VCaP (cell line): ENCODE measurements around the gene POGK.

Experiments
- H3K27ac ChIP-seq: fragments of 450-650 bp; 2 replicates; pipeline ENCODE4 v1.5.1; 2017
- TF ChIP-seq, protein P1 (sequence below): fragments of 450-650 bp; conservative IDR thresholded peaks from 2 replicates; pipeline ENCODE4 v1.5.1; 2017; ENCODE audit warnings: mild to moderate bottlenecking, moderate library complexity

The POGK gene, protein sequence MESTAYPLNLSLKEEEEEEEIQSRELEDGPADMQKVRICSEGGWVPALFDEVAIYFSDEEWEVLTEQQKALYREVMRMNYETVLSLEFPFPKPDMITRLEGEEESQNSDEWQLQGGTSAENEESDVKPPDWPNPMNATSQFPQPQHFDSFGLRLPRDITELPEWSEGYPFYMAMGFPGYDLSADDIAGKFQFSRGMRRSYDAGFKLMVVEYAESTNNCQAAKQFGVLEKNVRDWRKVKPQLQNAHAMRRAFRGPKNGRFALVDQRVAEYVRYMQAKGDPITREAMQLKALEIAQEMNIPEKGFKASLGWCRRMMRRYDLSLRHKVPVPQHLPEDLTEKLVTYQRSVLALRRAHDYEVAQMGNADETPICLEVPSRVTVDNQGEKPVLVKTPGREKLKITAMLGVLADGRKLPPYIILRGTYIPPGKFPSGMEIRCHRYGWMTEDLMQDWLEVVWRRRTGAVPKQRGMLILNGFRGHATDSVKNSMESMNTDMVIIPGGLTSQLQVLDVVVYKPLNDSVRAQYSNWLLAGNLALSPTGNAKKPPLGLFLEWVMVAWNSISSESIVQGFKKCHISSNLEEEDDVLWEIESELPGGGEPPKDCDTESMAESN

DNA sequence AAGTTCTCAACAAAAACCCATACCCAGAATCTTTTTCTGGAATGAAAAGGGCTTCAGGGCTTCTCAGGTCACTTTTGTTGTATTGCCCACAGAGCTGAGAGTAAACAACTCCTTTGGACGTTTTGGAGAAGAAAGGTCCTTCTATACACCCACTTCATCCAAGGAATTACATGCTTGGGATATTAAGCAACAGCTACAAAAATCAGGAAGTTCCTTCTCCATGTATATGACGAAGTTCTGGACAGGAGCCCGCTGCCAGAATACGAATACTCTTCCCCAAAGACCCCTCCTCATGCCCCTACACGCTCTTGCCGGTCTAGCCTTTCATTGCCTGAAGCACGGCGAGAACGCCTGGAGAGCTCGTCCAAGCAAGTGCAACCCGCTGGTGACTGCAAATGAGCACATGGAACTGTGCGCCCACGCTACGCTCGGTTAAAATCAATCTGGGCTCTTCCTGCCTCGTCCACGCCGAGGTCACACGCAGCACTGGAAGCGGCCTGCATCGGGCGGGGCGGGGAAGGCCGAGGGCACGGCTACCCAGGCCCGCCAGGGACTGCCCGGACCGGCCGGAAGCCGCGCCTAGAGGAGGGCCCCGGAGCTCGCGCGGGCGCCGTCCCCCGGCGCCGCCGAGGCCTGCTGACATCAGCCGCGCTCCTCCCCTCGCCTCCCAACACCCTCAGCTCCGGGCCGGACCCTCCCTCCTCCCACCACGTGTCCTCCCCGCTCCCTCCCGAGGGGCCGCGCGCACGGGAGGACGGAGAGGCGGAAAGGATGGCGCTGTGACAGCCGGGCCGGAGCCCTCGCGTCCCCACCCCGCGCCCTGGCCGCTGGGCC, at the start of gene POGK:
Gene POGK, plus strand, starts transcription at position 710 of the 834 bp plus-strand sequence. CDS start 1,482 bp downstream, outside the sequence.
- TF ChIP-seq, protein P1, sequence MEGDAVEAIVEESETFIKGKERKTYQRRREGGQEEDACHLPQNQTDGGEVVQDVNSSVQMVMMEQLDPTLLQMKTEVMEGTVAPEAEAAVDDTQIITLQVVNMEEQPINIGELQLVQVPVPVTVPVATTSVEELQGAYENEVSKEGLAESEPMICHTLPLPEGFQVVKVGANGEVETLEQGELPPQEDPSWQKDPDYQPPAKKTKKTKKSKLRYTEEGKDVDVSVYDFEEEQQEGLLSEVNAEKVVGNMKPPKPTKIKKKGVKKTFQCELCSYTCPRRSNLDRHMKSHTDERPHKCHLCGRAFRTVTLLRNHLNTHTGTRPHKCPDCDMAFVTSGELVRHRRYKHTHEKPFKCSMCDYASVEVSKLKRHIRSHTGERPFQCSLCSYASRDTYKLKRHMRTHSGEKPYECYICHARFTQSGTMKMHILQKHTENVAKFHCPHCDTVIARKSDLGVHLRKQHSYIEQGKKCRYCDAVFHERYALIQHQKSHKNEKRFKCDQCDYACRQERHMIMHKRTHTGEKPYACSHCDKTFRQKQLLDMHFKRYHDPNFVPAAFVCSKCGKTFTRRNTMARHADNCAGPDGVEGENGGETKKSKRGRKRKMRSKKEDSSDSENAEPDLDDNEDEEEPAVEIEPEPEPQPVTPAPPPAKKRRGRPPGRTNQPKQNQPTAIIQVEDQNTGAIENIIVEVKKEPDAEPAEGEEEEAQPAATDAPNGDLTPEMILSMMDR, result no peak
- peak within 1 kb of the TSS; percentile 88 for H3K27ac ChIP-seq

DNA sequence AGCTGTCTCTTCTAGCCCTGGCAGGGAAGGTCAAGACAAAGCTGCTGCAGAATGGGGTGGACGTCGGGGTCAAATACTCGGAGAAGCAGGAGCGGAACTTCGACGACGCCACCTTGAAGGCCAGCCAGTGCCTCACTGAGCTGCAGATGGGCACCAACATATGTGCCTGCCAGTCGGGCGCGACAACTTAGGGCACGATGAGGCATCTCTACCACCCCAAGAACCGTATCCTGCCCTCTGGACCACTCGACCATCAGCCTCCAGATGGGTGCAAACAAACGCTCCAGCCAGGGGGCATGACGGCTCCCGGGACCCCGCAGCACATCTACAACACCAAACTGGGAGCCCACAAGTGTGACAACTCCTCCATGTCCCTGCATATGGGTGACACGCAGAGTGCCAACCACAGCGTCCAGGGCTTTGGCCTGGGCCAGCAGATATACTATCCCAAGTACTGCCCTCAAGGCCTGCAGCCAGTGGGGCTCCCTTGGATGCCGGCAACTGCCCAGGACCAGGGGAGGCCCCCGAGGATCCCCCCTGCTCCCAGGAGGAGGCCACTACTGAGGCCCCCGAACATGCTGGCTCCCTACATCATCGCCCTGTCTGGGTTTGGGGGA, 42.5 kb upstream of the POGK start:
- H3K27ac ChIP-seq, result no peak overlapping the region
- TF ChIP-seq, protein P1, result no peak

DNA sequence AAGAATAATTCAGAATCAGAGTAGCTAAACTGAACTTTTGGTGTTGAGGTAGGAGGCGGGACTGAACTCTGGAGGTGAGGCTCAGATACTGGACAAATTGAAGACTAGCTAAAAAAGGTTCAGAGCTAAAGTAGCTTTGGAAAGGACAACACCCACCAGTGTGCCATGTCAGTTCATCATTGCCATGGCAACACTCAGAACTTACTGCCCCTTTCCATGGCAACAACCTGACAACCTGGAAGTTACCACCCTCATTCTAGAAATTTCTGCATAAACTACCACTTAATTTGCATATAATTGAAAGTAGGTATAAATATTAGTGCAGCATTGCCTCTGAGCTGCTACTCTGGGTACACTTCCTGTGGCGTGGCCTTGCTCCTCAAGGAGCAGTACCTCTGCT, 30.3 kb upstream of the POGK start:
- no peak overlapping the region for H3K27ac ChIP-seq
- TF ChIP-seq, protein P1, result no peak

DNA sequence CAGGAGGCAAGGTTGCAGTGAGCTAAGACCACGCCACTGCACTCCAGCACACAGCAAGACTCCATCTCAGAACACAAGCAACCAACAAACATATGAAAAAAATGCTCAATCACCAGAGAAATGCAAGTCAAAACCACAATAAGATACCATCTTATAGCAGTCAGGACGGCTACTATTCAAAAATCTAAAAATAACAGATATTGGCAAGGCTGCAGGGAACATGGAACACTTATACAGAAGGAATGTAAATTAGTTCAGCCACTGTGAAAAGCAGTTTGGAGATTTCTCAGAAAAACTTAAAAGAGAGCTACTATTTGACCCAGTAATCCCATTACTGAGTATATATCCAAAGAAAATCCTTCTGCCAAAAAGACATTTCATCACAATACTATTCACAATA, 27.6 kb upstream of the POGK start:
- TF ChIP-seq, protein P1, result no peak
- H3K27ac ChIP-seq, result no peak overlapping the region

DNA sequence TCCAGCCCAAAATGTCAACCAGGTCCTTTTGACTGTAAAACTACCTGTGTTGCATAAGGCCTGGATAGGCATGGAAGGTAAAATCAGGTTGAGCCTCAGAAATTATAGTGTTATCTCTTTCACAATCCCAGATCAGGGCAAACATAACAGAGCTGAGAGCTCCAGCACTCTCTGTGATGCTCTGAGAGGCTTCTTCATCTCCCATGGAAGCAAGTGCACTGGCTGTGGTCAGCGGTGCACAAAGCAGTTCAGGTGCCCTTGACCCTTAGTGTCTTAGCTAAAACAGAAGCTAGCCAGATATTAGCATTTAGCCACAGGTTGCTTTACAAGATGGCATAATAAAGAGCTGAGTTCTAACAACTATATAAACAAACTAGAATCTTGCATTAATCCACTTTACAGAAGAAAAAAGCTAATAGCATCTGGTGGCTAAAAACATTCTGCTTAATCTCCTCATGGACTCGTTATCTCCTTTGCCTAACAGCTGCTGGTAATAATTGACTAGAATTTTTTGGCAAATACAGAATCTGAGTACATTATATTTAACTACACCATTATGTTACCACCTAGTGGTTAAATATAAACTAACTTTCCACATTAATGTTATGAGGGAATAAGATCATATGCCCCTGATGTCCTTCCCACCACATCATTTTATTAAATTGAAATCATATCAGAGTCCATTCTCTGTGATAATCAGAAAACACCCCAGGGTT, 25.6 kb upstream of the POGK start:
- TF ChIP-seq, protein P1, result peak; percentile 55

DNA sequence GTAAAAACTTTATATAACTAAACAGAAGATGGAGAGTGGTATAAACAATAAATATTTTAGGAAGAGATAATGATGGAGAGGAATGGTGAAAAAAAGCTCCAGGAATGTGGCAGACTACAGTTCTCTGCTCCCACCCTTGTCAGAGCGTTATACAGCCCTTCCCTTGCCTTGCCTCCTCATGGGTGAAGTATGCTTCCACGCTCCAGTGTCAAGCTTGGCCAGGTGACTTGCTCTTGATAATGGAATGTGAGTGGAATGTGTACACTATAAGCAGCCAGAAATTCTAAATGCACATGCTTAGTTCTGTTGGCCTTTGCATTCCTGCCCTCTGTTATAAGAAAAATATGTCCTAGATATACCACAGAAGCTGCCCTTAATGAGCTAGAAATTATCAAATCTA, 24.7 kb upstream of the POGK start:
- TF ChIP-seq, protein P1, result no peak
- no peak overlapping the region for H3K27ac ChIP-seq

More for the DNA sequence above, 25.6 kb upstream of the POGK start:
- H3K27ac ChIP-seq, result peak overlapping the region; percentile 63
